ENCODE measurements around the gene PTPRK.

GRCh38 chr6:128029826-128030225 is 490.6 kb downstream of the PTPRK start:
- TF ChIP-seq, protein P1, sequence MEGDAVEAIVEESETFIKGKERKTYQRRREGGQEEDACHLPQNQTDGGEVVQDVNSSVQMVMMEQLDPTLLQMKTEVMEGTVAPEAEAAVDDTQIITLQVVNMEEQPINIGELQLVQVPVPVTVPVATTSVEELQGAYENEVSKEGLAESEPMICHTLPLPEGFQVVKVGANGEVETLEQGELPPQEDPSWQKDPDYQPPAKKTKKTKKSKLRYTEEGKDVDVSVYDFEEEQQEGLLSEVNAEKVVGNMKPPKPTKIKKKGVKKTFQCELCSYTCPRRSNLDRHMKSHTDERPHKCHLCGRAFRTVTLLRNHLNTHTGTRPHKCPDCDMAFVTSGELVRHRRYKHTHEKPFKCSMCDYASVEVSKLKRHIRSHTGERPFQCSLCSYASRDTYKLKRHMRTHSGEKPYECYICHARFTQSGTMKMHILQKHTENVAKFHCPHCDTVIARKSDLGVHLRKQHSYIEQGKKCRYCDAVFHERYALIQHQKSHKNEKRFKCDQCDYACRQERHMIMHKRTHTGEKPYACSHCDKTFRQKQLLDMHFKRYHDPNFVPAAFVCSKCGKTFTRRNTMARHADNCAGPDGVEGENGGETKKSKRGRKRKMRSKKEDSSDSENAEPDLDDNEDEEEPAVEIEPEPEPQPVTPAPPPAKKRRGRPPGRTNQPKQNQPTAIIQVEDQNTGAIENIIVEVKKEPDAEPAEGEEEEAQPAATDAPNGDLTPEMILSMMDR (conservative IDR thresholded peaks at IDR 0.05; ENCODE audit: low read depth in 2 of 2), result no peak
- no peak for TF ChIP-seq JUNB (IDR thresholded peaks at IDR 0.05; ENCODE audit: unreplicated experiment)
- no peak for TF ChIP-seq CREB1 (CRISPR knock-in tag; IDR thresholded peaks at IDR 0.05; ENCODE audit: low read depth)
- TF ChIP-seq, protein P2, sequence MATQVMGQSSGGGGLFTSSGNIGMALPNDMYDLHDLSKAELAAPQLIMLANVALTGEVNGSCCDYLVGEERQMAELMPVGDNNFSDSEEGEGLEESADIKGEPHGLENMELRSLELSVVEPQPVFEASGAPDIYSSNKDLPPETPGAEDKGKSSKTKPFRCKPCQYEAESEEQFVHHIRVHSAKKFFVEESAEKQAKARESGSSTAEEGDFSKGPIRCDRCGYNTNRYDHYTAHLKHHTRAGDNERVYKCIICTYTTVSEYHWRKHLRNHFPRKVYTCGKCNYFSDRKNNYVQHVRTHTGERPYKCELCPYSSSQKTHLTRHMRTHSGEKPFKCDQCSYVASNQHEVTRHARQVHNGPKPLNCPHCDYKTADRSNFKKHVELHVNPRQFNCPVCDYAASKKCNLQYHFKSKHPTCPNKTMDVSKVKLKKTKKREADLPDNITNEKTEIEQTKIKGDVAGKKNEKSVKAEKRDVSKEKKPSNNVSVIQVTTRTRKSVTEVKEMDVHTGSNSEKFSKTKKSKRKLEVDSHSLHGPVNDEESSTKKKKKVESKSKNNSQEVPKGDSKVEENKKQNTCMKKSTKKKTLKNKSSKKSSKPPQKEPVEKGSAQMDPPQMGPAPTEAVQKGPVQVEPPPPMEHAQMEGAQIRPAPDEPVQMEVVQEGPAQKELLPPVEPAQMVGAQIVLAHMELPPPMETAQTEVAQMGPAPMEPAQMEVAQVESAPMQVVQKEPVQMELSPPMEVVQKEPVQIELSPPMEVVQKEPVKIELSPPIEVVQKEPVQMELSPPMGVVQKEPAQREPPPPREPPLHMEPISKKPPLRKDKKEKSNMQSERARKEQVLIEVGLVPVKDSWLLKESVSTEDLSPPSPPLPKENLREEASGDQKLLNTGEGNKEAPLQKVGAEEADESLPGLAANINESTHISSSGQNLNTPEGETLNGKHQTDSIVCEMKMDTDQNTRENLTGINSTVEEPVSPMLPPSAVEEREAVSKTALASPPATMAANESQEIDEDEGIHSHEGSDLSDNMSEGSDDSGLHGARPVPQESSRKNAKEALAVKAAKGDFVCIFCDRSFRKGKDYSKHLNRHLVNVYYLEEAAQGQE (IDR thresholded peaks at IDR 0.05; ENCODE audit: unreplicated experiment), result no peak
- TF ChIP-seq EZH2 (IDR thresholded peaks at IDR 0.05; ENCODE audit: low read depth, unreplicated experiment), result no peak
